IMR-90 (cell line): ENCODE data around the gene RAB4B. TPM values are rescaled to one million over a fixed set of nuclear protein-coding genes. Genes with fewer than 3 reads are reported as not detected.

Source experiments
- ATAC-seq: fragments of 200-7000 bp; cut with Tn5 transposase; 2 replicates; pipeline ENCODE4 v1.9.1; 2020; ENCODE audit warnings: low read depth, mild to moderate bottlenecking, moderate library complexity
- BruUV-seq: library from RNA; stranded (reverse); fragments of 400-500 nt; replicated peaks from 2 replicates; lab custom pipeline; 2021; lab: Mats Ljungman, UMichigan
- CTCF ChIA-PET: fragments of 300-600 bp; formaldehyde crosslinking; extraction: SDS; loops from one replicate; lab custom pipeline; 2021; ENCODE audit warnings: antibody characterized with exemption; lab: Yijun Ruan, JAX
- POLR2A ChIA-PET: fragments of 300-600 bp; sonication (Branson Sonifier 250); formaldehyde crosslinking; loops from one replicate; lab custom pipeline; 2022; ENCODE audit warnings: antibody characterized with exemption; ENCODE audit not compliant: unreplicated experiment; lab: Charles Lee
- DNase-seq: peaks from one replicate; pipeline ENCODE4 v3.0.0; 2013
- H2AFZ ChIP-seq: replicated peaks from 2 replicates; pipeline ENCODE3; 2013; ENCODE audit warnings: low read length, mild to moderate bottlenecking; ENCODE audit not compliant: poor library complexity
- H2AK5ac ChIP-seq: 2 replicates; pipeline ENCODE4 v1.6.1; 2013; ENCODE audit warnings: low read depth, low read length, inconsistent platforms
- H2AK9ac ChIP-seq: replicated peaks from 2 replicates; pipeline ENCODE3; 2013; ENCODE audit warnings: mild to moderate bottlenecking, low read depth, low read length, moderate library complexity; ENCODE audit not compliant: poor library complexity
- H2BK120ac ChIP-seq: 2 replicates; pipeline ENCODE4 v1.6.1; 2013; ENCODE audit warnings: low read depth, low read length, inconsistent platforms
- H2BK15ac ChIP-seq: 3 replicates; pipeline ENCODE4 v1.6.1; 2013; ENCODE audit warnings: low read depth, low read length, inconsistent platforms
- H2BK20ac ChIP-seq: 2 replicates; pipeline ENCODE4 v1.6.1; 2013; ENCODE audit warnings: low read depth, mild to moderate bottlenecking, inconsistent platforms, low read length, moderate library complexity
- H2BK5ac ChIP-seq: 2 replicates; pipeline ENCODE4 v1.6.1; 2013; ENCODE audit warnings: mild to moderate bottlenecking, low read depth, low read length, inconsistent platforms; ENCODE audit not compliant: poor library complexity, severe bottlenecking
- H3K14ac ChIP-seq: replicated peaks from 2 replicates; pipeline ENCODE4 v1.6.1; 2013; ENCODE audit warnings: low read depth, low read length, inconsistent platforms
- H3K18ac ChIP-seq: 2 replicates; pipeline ENCODE4 v1.6.1; 2013; ENCODE audit warnings: low read depth, low read length, control low read depth
- H3K23ac ChIP-seq: 2 replicates; pipeline ENCODE4 v1.6.1; 2013; ENCODE audit warnings: low read depth, low read length, inconsistent platforms
- H3K27ac ChIP-seq: 2 replicates; pipeline ENCODE4 v1.5.1; 2013; ENCODE audit warnings: mild to moderate bottlenecking, control low read depth, low read length; ENCODE audit not compliant: insufficient read depth
- H3K27me3 ChIP-seq: 2 replicates; pipeline ENCODE4 v1.6.1; 2013; ENCODE audit warnings: low read length; ENCODE audit not compliant: control insufficient read depth, insufficient read depth
- H3K36me3 ChIP-seq: 2 replicates; pipeline ENCODE4 v1.6.1; 2013; ENCODE audit warnings: low read length, mixed read lengths; ENCODE audit not compliant: control insufficient read depth, insufficient read depth
- H3K4ac ChIP-seq: 2 replicates; pipeline ENCODE4 v1.6.1; 2013; ENCODE audit warnings: low read depth, low read length, inconsistent platforms
- H3K4me1 ChIP-seq: 2 replicates; pipeline ENCODE4 v1.6.1; 2013; ENCODE audit warnings: low read length, mixed read lengths; ENCODE audit not compliant: control insufficient read depth, insufficient read depth
- H3K4me2 ChIP-seq: 2 replicates; pipeline ENCODE4 v1.6.1; 2013; ENCODE audit warnings: low read depth, mild to moderate bottlenecking, control low read depth, low read length, moderate library complexity
- H3K4me3 ChIP-seq: 2 replicates; pipeline ENCODE4 v1.5.1; 2013; ENCODE audit warnings: low read depth, mild to moderate bottlenecking, control low read depth, low read length, moderate library complexity; ENCODE audit not compliant: insufficient read depth
- H3K56ac ChIP-seq: 2 replicates; pipeline ENCODE4 v1.6.1; 2013; ENCODE audit warnings: low read length, inconsistent platforms; ENCODE audit not compliant: insufficient read depth; ENCODE audit errors: extremely low read depth
- H3K79me1 ChIP-seq, 2 experiments: 2 replicates each; pipeline ENCODE4 v1.6.1; 2013; ENCODE audit warnings: low read length in 2 of 2, inconsistent platforms in 1 of 2, low read depth in 1 of 2
- H3K9ac ChIP-seq: 2 replicates; pipeline ENCODE4 v1.6.1; 2013; ENCODE audit warnings: low read depth, low read length, control low read depth
- H3K9me1 ChIP-seq: 2 replicates; pipeline ENCODE4 v1.6.1; 2013; ENCODE audit warnings: low read length, inconsistent platforms; ENCODE audit not compliant: insufficient read depth
- H3K9me3 ChIP-seq: 2 replicates; pipeline ENCODE4 v1.6.1; 2013; ENCODE audit warnings: low read length; ENCODE audit not compliant: control insufficient read depth, insufficient read depth
- H4K20me1 ChIP-seq: 2 replicates; pipeline ENCODE4 v1.6.1; 2013; ENCODE audit warnings: low read length, inconsistent platforms; ENCODE audit not compliant: insufficient read depth
- H4K5ac ChIP-seq: 2 replicates; pipeline ENCODE4 v1.6.1; 2013; ENCODE audit warnings: mild to moderate bottlenecking, low read depth, low read length, control low read depth
- H4K8ac ChIP-seq, 2 experiments: 2 replicates each; pipeline ENCODE4 v1.6.1; 2013; ENCODE audit warnings: low read depth in 2 of 2, low read length in 2 of 2, control low read depth in 1 of 2, inconsistent platforms in 1 of 2
- H4K91ac ChIP-seq: 2 replicates; pipeline ENCODE4 v1.6.1; 2013; ENCODE audit warnings: low read depth, low read length, inconsistent platforms; ENCODE audit not compliant: insufficient read depth
- BHLHE40 ChIP-seq: fragments of 150-350 bp; IDR thresholded peaks from 2 replicates; pipeline ENCODE4 v1.6.1; 2016; ENCODE audit warnings: mild to moderate bottlenecking, low read depth, low read length
- CEBPB ChIP-seq: IDR thresholded peaks from 2 replicates; pipeline ENCODE4 v1.6.1; 2012; ENCODE audit warnings: low read depth, low read length, improper control_type of control experiment
- CHD1 ChIP-seq: IDR thresholded peaks from 2 replicates; pipeline ENCODE4 v1.6.1; 2012; ENCODE audit warnings: low read depth, low read length, improper control_type of control experiment
- ELK1 ChIP-seq: fragments of 150-350 bp; IDR thresholded peaks from 2 replicates; pipeline ENCODE4 v1.6.1; 2016; ENCODE audit warnings: low read depth, mild to moderate bottlenecking, low read length, moderate library complexity, borderline replicate concordance
- FOS ChIP-seq: fragments of 150-350 bp; IDR thresholded peaks from 2 replicates; pipeline ENCODE4 v1.6.1; 2016; ENCODE audit warnings: low read depth, low read length
- MAZ ChIP-seq: IDR thresholded peaks from 2 replicates; pipeline ENCODE4 v1.6.1; 2012; ENCODE audit warnings: low read depth, mild to moderate bottlenecking, low read length, improper control_type of control experiment, moderate library complexity, borderline replicate concordance
- MXI1 ChIP-seq: IDR thresholded peaks from 2 replicates; pipeline ENCODE4 v1.6.1; 2012; ENCODE audit warnings: low read depth, mild to moderate bottlenecking, low read length, moderate library complexity, borderline replicate concordance
- NFE2L2 ChIP-seq: fragments of 150-350 bp; IDR thresholded peaks from 2 replicates; pipeline ENCODE4 v1.6.1; 2016; ENCODE audit warnings: low read depth, mild to moderate bottlenecking, low read length
- POLR2A ChIP-seq: IDR thresholded peaks from 2 replicates; pipeline ENCODE4 v1.6.1; 2012; ENCODE audit warnings: mild to moderate bottlenecking, low read depth, low read length
- RAD21 ChIP-seq: IDR thresholded peaks from 2 replicates; pipeline ENCODE4 v1.6.1; 2012; ENCODE audit warnings: low read length, improper control_type of control experiment
- SMC3 ChIP-seq: fragments of 150-350 bp; IDR thresholded peaks from 2 replicates; pipeline ENCODE4 v1.6.1; 2016; ENCODE audit warnings: low read depth, mild to moderate bottlenecking, antibody characterized with exemption, low read length, moderate library complexity
- WGBS, 2 experiments: methylation state at CpG; one replicate each; pipeline versions ENCODE4 v1.1.5 to v1.1.7; 2013; ENCODE audit warnings: missing lambda C conversion rate in 2 of 2; ENCODE audit not compliant: insufficient read length in 1 of 2; ENCODE audit errors: extremely low coverage in 2 of 2; 5-methylcytosine and 5-hydroxymethylcytosine counted together
- dilution Hi-C: fragments of 300-500 bp; cut with HindIII; formaldehyde crosslinking; loops from one replicate; pipeline ENCODE4 v1.14.3; 2018; ENCODE audit warnings: low sequenced_read_pairs; ENCODE audit not compliant: unreplicated experiment
- in situ Hi-C: fragments of 300-500 bp; cut with MboI; formaldehyde crosslinking; loops from 3 replicates; pipeline ENCODE4 v1.14.3; 2019; ENCODE audit warnings: low sequenced_read_pairs, inconsistent platforms, mixed read lengths
- intact Hi-C: fragments of 100-400 bp; cut with micrococcal nuclease; formaldehyde crosslinking; loops from 2 replicates; pipeline ENCODE4 v1.10.0; 2022
- polyA plus RNA-seq, 3 experiments: library from polyadenylated mRNA; depleted of rRNA; stranded (reverse); fragments of >200 nt; gene quantifications; 2 replicates each; pipeline ENCODE4 v1.2.3, GENCODE V29; 2012; ENCODE audit warnings: low replicate concordance in 1 of 3
- total RNA-seq: library from RNA; depleted of rRNA; stranded (reverse); fragments of >200 nt; gene quantifications from 2 replicates; pipeline ENCODE4 v1.2.3, GENCODE V29; 2012
- TF ChIP-seq, protein P1 (sequence below): fragments of 150-350 bp; IDR thresholded peaks from 2 replicates; pipeline ENCODE4 v1.6.1; 2017; ENCODE audit warnings: mild to moderate bottlenecking, antibody characterized with exemption, low read length, low read depth

RAB4B gene
- total and polyA plus RNA-seq, 2 of the 4 experiments (the other 2 are of a cell fraction) = 7.9 to 21.4 TPM

DNA sequence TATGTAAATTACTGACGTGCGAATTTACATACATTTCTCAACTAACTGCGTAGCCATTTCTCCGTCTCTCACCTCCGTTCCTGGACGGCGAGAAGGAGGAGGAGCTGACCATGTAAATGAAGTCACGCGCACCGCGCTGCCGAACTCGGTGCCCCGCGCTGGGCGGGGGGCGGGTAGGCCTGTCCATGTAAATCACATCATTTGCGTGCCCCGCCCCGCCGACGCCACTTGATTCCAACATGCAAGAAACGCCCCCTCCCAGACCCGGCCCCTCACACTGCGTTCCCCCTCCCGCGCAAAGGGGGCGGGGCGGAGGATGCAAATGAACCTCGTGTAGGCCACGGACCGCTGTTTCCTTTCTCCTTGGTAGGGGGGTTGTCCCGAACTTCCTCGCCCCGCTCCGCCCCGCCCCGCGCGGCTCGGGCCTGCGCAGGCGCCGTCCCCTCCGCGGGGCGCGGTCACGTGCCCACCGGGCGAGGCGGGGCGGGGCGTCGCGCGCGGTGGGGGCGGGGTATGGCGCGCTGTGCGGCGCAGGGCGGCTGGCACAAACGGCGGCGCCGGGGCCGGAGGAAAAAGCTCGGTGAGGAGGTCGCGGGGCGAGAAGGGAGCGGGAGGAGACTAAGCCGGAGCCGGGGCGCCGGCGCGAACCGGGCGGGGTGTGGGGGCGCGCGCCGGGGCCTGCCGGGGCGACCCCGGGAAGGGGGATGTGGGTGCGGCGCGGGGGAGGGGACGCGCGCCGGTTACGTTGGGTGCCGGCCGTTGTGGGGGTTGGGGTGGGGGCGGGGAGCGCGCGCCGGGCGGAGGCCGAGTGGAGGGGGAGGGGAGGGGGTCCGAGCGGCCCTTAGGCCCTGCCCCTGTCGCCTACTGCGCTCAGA, 20.9 kb downstream of the RAB4B start, which contains the start of gene EGLN2:
TSS of gene EGLN2 (plus strand) at position 509 of the 875 bp plus-strand sequence. CDS start 1,382 bp downstream, outside the sequence.
- H2BK5ac ChIP-seq = peak within 1 kb of the TSS; percentile 82
- H3K9me1 ChIP-seq = peaks cover 27% of the 10 kb centered on the region
- POLR2A ChIA-PET = interaction anchor here (0.6 to 1.0 kb wide), 2 partner anchors 21 to 44 kb away, joined by 6 to 8 read pairs; partner anchors contain the start of gene RAB4B
- peaks cover 42% of the 10 kb centered on the region for H4K20me1 ChIP-seq
- intact Hi-C loops = loop anchor here (5.0 kb wide), 2 partner anchors 47 to 82 kb away; partner anchors contain the start of genes ACTMAP, COQ8B, ITPKC and SNRPA
- H3K4me2 ChIP-seq = peak within 1 kb of the TSS; percentile 85
- H3K18ac ChIP-seq = peak within 1 kb of the TSS; percentile 81
- in situ Hi-C loops = no loop called here
- H3K4me1 ChIP-seq = peaks cover 30% of the 10 kb centered on the region
- dilution Hi-C loops = no loop called here
- H4K91ac ChIP-seq = peak within 1 kb of the TSS; percentile 50
- H4K8ac ChIP-seq = peak within 1 kb of the TSS; percentile 67 to 71
- H3K9ac ChIP-seq = peak within 1 kb of the TSS; percentile 96
- ATAC-seq (peak; percentile 95), DNase-seq (peak; percentile 99)
- CTCF ChIA-PET = interaction anchor here (0.5 to 1.1 kb wide), 6 partner anchors 8 to 788 kb away, joined by 3 to 4 read pairs (median 3); partner anchors contain the start of genes ACTMAP, B9D2 and SNRPA
- peaks cover 4 to 51% of the 10 kb centered on the region in 2 experiments; a peak in 3 of 4 replicates for H3K79me1 ChIP-seq
- no peaks in the 10 kb centered on the region for H3K9me3 ChIP-seq
- H3K4ac ChIP-seq = peak within 1 kb of the TSS; percentile 63
- peak within 1 kb of the TSS; percentile 72 for H3K23ac ChIP-seq
- 0% methylated on average over 17 of the region's 110 CpGs; no CpG with 5 or more reads in 1 of the 2 experiments for WGBS, 2 experiments
- H3K27ac ChIP-seq = peak within 1 kb of the TSS; percentile 95
- peaks cover 30% of the 10 kb centered on the region for H3K36me3 ChIP-seq
- peak within 1 kb of the TSS; percentile 88 for H2AFZ ChIP-seq
- peak within 1 kb of the TSS; percentile 99 for H2AK9ac ChIP-seq
- H3K14ac ChIP-seq = peak within 1 kb of the TSS; percentile 89
- H2AK5ac ChIP-seq = peak within 1 kb of the TSS; percentile 75
- H2BK120ac ChIP-seq = peak within 1 kb of the TSS; percentile 27
- BruUV-seq = no TSS peak
- H3K27me3 ChIP-seq = no peaks in the 10 kb centered on the region
- peak within 1 kb of the TSS; percentile 30; the same call in 1 of the 3 replicates for H2BK15ac ChIP-seq
- H4K5ac ChIP-seq = peak within 1 kb of the TSS; percentile 39
- H3K4me3 ChIP-seq = peak within 1 kb of the TSS; percentile 96
- peak within 1 kb of the TSS; percentile 78 for H3K56ac ChIP-seq
- no peak within 1 kb of the TSS for H2BK20ac ChIP-seq
- TF ChIP-seq FOS (0 out of 2 replicates have a peak, but pooled peaks have one; percentile 9), MAZ (peak; percentile 99), CHD1 (0 out of 2 replicates have a peak, but pooled peaks have one; percentile 65), NFE2L2 (no peak), CEBPB (no peak), MXI1 (peak; percentile 76), POLR2A (peak; percentile 67), ELK1 (no peak), SMC3 (no peak), BHLHE40 (peak; percentile 90), RAD21 (no peak)
- TF ChIP-seq, protein P1, sequence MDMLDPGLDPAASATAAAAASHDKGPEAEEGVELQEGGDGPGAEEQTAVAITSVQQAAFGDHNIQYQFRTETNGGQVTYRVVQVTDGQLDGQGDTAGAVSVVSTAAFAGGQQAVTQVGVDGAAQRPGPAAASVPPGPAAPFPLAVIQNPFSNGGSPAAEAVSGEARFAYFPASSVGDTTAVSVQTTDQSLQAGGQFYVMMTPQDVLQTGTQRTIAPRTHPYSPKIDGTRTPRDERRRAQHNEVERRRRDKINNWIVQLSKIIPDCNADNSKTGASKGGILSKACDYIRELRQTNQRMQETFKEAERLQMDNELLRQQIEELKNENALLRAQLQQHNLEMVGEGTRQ = peak; percentile 95
